Activated CD4-positive, alpha-beta memory T cell treated with anti-CD3 and anti-CD28 coated beads for 36 hours (primary cell): ENCODE data around the gene COA7. TPM values are rescaled to one million over a fixed set of nuclear protein-coding genes. Genes with fewer than 3 reads are reported as not detected.
A peak's percentile ranks its signal among the peaks of the same experiment; 100 is the strongest.

Experiments
- CTCF ChIA-PET: fragments of 350-600 bp; sonication (Branson Sonifier 250); formaldehyde crosslinking; loops from one replicate; lab custom pipeline; 2021; ENCODE audit warnings: antibody characterized with exemption, inconsistent platforms; lab: Charles Lee
- POLR2A ChIA-PET: fragments of 350-600 bp; sonication (Branson Sonifier 250); formaldehyde crosslinking; loops from one replicate; lab custom pipeline; 2021; ENCODE audit warnings: antibody characterized with exemption; lab: Charles Lee
- DNase-seq: peaks from one replicate; pipeline ENCODE4 v3.0.0-alpha.2; 2020
- H3K27ac Mint-ChIP-seq: one replicate; pipeline ENCODE4 v1.8.0; 2021; ENCODE audit warnings: mixed read lengths
- H3K27me3 Mint-ChIP-seq: one replicate; pipeline ENCODE4 v1.8.0; 2021; ENCODE audit warnings: mixed read lengths
- H3K36me3 Mint-ChIP-seq: one replicate; pipeline ENCODE4 v1.8.0; 2021; ENCODE audit warnings: mixed read lengths
- H3K4me1 Mint-ChIP-seq: one replicate; pipeline ENCODE4 v1.8.0; 2021; ENCODE audit warnings: low read depth, mixed read lengths
- H3K4me3 Mint-ChIP-seq: one replicate; pipeline ENCODE4 v1.8.0; 2021; ENCODE audit warnings: mild to moderate bottlenecking, mixed read lengths
- H3K9me3 Mint-ChIP-seq: one replicate; pipeline ENCODE4 v1.8.0; 2021; ENCODE audit warnings: mixed read lengths
- intact Hi-C: fragments of 100-400 bp; cut with micrococcal nuclease; formaldehyde crosslinking; loops from one replicate; pipeline ENCODE4 v1.15.1; 2023
- total RNA-seq, 2 experiments: library from RNA; stranded (reverse); gene quantifications; one replicate each; pipeline ENCODE4 v1.2.3, GENCODE V29; 2021

Gene COA7
- total RNA-seq, 2 experiments from 2014 or later = 17.9 to 18.7 TPM

DNA sequence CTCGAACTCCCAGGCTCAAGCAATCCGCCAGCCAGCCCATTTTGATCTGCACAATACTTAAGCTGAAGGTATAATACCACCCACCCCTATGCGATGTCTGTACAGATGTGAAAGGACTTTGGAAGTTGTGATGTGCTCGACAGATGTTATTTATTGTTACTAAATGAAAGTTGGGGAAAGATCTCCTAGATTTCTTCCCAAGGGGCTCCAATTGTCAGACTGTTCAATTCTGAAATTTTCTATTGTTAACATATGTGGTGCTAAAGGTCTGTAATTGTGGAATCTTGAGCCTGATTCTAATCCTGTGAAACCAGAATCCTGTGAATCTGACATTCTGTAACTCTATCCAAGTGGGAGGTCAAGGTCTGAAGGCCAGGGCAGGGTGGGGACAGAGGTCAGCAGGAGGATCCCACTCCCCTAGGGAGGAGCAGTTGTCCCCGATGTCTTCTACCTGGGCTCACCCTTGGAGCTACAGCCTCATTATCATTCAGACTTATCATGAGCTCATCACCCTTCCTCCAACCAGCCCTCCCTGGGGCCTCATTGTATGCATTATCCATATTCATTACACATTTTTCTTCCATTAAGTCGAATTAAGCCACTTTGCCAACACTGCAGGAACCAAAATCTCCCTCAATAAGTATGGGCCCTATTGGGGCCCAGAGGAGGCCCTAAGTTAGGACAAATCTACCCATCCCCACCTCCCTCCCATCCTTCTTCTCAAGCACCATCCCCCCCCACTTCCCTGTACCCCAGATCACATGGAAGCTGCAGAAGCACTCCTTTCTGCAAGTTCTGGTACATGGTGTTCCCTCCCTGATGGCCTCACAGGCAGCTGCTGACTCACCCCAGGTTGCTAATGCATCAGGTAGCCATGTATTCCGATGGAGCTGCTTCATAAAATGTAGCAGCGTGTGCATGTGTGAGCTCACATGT lies 32.9 kb downstream of the COA7 start:
- no peaks in the 10 kb centered on the region for H3K9me3 Mint-ChIP-seq
- no peak for DNase-seq
- H3K4me3 Mint-ChIP-seq = no peak overlapping the region
- no peak overlapping the region for H3K27ac Mint-ChIP-seq
- ChIA-PET CTCF (interaction anchor here (0.6 to 1.7 kb wide), 4 partner anchors 162 to 262 kb away, joined by 3 to 6 read pairs (median 4); partner anchors contain the start of genes ORC1 and PRPF38A), POLR2A (no interaction called here)
- intact Hi-C loops = no loop called here
- H3K27me3 Mint-ChIP-seq = no peaks in the 10 kb centered on the region
- H3K4me1 Mint-ChIP-seq = peaks cover 4% of the 10 kb centered on the region
- H3K36me3 Mint-ChIP-seq = peaks cover 4% of the 10 kb centered on the region

- Mint-ChIP-seq H3K36me3 (peaks cover 4% of the 10 kb centered on the region), H3K9me3 (no peaks in the 10 kb centered on the region), H3K4me1 (peaks cover 17% of the 10 kb centered on the region), H3K4me3 (no peak overlapping the region), H3K27ac (no peak overlapping the region), H3K27me3 (no peaks in the 10 kb centered on the region)
- ChIA-PET POLR2A (no interaction called here), CTCF (no interaction called here)
- intact Hi-C loops = no loop called here
- no peak for DNase-seq
These were observed 34.4 kb downstream of the COA7 start for GRCh38 chr1:52663716-52664115.

DNA sequence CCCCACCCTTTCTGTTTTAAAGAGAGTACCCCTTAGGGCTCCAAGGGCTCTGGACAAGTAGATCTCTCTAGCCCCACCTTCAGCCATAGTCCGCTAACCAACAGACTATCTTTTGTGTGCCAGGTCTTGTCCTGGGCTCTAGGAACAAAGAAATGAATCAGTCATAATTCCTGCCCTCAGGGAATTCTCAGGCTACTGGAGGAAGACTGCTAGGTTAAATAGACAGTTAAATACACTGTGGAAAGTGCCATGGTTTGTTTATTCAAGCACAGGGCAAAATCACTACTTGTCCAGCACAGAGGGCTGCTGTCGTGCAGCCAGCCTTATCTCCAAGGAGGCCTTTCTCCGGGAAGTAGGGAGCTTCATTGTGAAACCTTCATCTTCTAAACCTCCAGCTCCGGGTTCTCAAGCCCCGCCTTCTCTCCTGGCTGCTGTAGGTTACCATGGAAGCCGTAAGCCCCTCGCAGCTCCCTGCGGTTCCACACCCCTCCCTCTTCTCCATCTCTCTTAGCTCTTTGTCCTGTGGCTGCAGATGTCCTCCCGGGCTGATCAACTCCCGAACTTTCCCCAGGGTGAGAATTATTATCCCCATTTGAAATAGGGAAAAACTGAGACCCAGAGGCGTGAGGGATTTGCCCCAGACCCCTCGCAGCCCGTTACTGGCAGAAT lies 35.4 kb downstream of the COA7 start:
- Mint-ChIP-seq H3K27ac (no peak overlapping the region), H3K9me3 (no peaks in the 10 kb centered on the region), H3K4me3 (no peak overlapping the region), H3K36me3 (peaks cover 3% of the 10 kb centered on the region), H3K4me1 (peaks cover 22% of the 10 kb centered on the region), H3K27me3 (no peaks in the 10 kb centered on the region)
- no peak for DNase-seq
- intact Hi-C loops = no loop called here
- POLR2A ChIA-PET = no interaction called here
- CTCF ChIA-PET = no interaction called here

DNA sequence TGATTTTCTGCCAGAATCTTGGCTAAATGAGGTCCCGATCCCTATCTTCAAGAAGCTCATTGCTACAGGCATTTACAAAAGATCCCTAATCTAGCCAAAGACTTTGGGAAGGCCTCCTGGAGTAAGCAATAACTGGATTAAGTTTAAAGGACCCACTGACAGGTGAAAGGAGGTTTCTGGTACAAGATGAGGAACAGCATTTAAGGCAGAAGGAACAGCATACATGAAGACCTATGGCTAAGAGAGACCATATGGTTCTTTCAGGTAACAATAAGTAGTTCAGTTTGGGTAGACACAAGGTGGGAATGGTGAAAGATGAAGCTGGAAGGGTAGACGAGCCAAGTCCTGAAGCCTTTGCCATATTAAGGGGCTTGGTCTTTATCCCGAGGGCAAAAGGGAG lies 37.3 kb downstream of the COA7 start:
- POLR2A ChIA-PET = no interaction called here
- intact Hi-C loops = no loop called here
- CTCF ChIA-PET = no interaction called here
- no peaks in the 10 kb centered on the region for H3K27me3 Mint-ChIP-seq
- no peak overlapping the region for H3K4me3 Mint-ChIP-seq
- H3K36me3 Mint-ChIP-seq = peaks cover 3% of the 10 kb centered on the region
- H3K9me3 Mint-ChIP-seq = no peaks in the 10 kb centered on the region
- H3K27ac Mint-ChIP-seq = no peak overlapping the region
- DNase-seq = no peak
- H3K4me1 Mint-ChIP-seq = peaks cover 20% of the 10 kb centered on the region

- intact Hi-C loops = loop anchor here (1.0 to 5.0 kb wide), 4 partner anchors 23 to 255 kb away; partner anchors contain the start of genes GPX7, ORC1, PRPF38A and TUT4
- ChIA-PET CTCF (interaction anchor here (1.9 kb wide), 1 partner anchor 26 kb away, joined by 7 read pairs; no protein-coding TSS in a partner anchor), POLR2A (interaction anchor here (0.9 to 2.5 kb wide), 4 partner anchors 24 to 256 kb away, joined by 3 to 7 read pairs (median 4); partner anchors contain the start of genes ORC1, PRPF38A, SHISAL2A and TUT4)
These were observed 38.1 kb downstream of the COA7 start for GRCh38 chr1:52659851-52660596.

DNA sequence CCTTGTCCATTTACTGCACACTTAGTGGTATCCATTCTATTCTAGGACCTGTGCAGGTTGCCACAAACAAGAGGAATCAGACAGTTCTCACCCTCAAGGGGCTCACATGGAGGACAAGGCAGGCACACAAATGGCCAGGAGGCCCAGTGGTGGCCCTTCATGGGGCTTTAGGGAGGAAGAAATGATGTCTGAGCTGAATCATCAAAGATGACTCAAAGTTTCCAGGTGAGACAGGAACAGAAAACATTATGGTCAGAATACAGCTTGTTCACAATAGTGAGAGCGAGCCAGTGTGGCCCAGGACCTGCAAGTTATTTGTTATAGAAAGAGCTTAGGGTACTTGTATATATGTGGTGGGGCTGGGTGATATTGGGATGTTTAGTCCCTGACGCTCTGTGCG lies 38.8 kb downstream of the COA7 start:
- Mint-ChIP-seq H3K27me3 (no peaks in the 10 kb centered on the region), H3K27ac (peak overlapping the region; percentile 85), H3K4me1 (peaks cover 21% of the 10 kb centered on the region), H3K4me3 (peak overlapping the region; percentile 46), H3K9me3 (no peaks in the 10 kb centered on the region), H3K36me3 (peaks cover 5% of the 10 kb centered on the region)
- CTCF ChIA-PET = interaction anchor here (1.9 kb wide), 1 partner anchor 27 kb away, joined by 7 read pairs; no protein-coding TSS in a partner anchor
- intact Hi-C loops = loop anchor here (1.0 to 5.0 kb wide), 4 partner anchors 22 to 255 kb away; partner anchors contain the start of genes GPX7, ORC1, PRPF38A and TUT4
- POLR2A ChIA-PET = interaction anchor here (0.9 to 2.5 kb wide), 4 partner anchors 23 to 255 kb away, joined by 3 to 7 read pairs (median 4); partner anchors contain the start of genes ORC1, PRPF38A, SHISAL2A and TUT4
- DNase-seq = peak; percentile 66

More at GRCh38 chr1:52659851-52660596, 38.1 kb downstream of the COA7 start:
- peaks cover 5% of the 10 kb centered on the region for H3K36me3 Mint-ChIP-seq
- no peaks in the 10 kb centered on the region for H3K27me3 Mint-ChIP-seq
- no peaks in the 10 kb centered on the region for H3K9me3 Mint-ChIP-seq
- DNase-seq = no peak
- H3K4me3 Mint-ChIP-seq = no peak overlapping the region
- peaks cover 21% of the 10 kb centered on the region for H3K4me1 Mint-ChIP-seq
- H3K27ac Mint-ChIP-seq = peak overlapping the region; percentile 85

DNA sequence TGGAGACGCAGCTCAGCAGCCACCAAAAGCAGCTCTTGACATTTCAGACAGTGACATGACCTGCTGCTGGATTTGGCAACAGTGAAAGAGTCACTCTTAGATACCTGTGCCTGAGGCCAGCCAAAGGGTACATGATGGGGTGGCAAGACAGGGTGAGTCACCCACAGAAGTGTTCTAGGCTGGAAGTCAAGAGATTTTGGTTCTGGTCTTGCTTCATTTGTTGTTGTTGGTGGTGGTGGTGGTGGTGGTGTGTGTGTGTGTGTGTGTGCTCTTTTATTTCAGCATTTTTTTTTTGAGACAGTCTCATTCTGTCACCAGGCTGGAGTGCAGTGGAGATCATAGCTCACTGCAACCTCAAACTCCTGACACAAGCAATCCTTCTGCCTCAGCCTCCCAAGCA lies 39.4 kb downstream of the COA7 start:
- intact Hi-C loops = loop anchor here (1.0 to 5.0 kb wide), 4 partner anchors 21 to 254 kb away; partner anchors contain the start of genes GPX7, ORC1, PRPF38A and TUT4
- Mint-ChIP-seq H3K27ac (peak overlapping the region; percentile 85), H3K4me1 (peaks cover 21% of the 10 kb centered on the region), H3K9me3 (no peaks in the 10 kb centered on the region), H3K27me3 (no peaks in the 10 kb centered on the region), H3K4me3 (no peak overlapping the region), H3K36me3 (peaks cover 5% of the 10 kb centered on the region)
- ChIA-PET CTCF (interaction anchor here (1.0 to 1.9 kb wide), 2 partner anchors 27 to 105 kb away, joined by 3 to 7 read pairs; partner anchors contain the start of gene TUT4), POLR2A (interaction anchor here (0.6 to 2.5 kb wide), 4 partner anchors 23 to 255 kb away, joined by 3 to 7 read pairs (median 3); partner anchors contain the start of genes ORC1, PRPF38A and TUT4)
- DNase-seq = peak; percentile 64

DNA sequence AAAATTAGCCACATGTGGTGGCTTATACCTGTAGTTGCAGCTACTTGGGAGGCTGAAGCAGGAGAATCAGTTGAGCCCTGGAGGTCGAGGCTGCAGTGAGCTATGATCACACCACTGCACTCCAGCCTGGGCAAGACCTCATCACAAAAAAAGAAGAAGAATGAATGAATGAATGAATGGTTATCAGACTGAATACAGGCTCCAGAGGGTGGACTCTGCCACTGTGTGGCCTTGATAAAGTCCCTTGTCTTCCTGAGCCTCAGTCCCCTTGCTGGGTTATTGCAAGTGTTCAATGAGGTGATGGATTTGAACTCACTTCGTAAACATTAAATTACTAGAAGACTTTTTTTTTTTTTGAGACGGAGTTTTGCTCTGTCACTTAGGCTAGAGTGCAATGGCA lies 40.4 kb downstream of the COA7 start:
- DNase-seq = no peak
- intact Hi-C loops = loop anchor here (2.0 to 5.0 kb wide), 2 partner anchors 55 to 253 kb away; partner anchors contain the start of genes GPX7, ORC1 and PRPF38A
- POLR2A ChIA-PET = no interaction called here
- H3K27ac Mint-ChIP-seq = no peak overlapping the region
- H3K4me1 Mint-ChIP-seq = peaks cover 23% of the 10 kb centered on the region
- H3K4me3 Mint-ChIP-seq = no peak overlapping the region
- H3K9me3 Mint-ChIP-seq = no peaks in the 10 kb centered on the region
- H3K36me3 Mint-ChIP-seq = peaks cover 8% of the 10 kb centered on the region
- CTCF ChIA-PET = no interaction called here
- no peaks in the 10 kb centered on the region for H3K27me3 Mint-ChIP-seq

GRCh38 chr1:52654063-52654462 lies 44.1 kb downstream of the COA7 start:
- no peak overlapping the region for H3K27ac Mint-ChIP-seq
- POLR2A ChIA-PET = no interaction called here
- intact Hi-C loops = no loop called here
- H3K4me3 Mint-ChIP-seq = no peak overlapping the region
- peaks cover 16% of the 10 kb centered on the region for H3K4me1 Mint-ChIP-seq
- CTCF ChIA-PET = no interaction called here
- peaks cover 6% of the 10 kb centered on the region for H3K36me3 Mint-ChIP-seq
- H3K27me3 Mint-ChIP-seq = no peaks in the 10 kb centered on the region
- no peaks in the 10 kb centered on the region for H3K9me3 Mint-ChIP-seq
- DNase-seq = no peak

GRCh38 chr1:52653207-52653849 lies 44.8 kb downstream of the COA7 start:
- H3K4me3 Mint-ChIP-seq = no peak overlapping the region
- H3K36me3 Mint-ChIP-seq = peaks cover 8% of the 10 kb centered on the region
- ChIA-PET POLR2A (no interaction called here), CTCF (no interaction called here)
- DNase-seq = no peak
- peaks cover 9% of the 10 kb centered on the region for H3K4me1 Mint-ChIP-seq
- no peaks in the 10 kb centered on the region for H3K9me3 Mint-ChIP-seq
- no peaks in the 10 kb centered on the region for H3K27me3 Mint-ChIP-seq
- no peak overlapping the region for H3K27ac Mint-ChIP-seq
- intact Hi-C loops = no loop called here

GRCh38 chr1:52651904-52652303 lies 46.2 kb downstream of the COA7 start:
- Mint-ChIP-seq H3K4me3 (no peak overlapping the region), H3K9me3 (no peaks in the 10 kb centered on the region), H3K27me3 (no peaks in the 10 kb centered on the region), H3K4me1 (peaks cover 8% of the 10 kb centered on the region), H3K27ac (no peak overlapping the region), H3K36me3 (peaks cover 8% of the 10 kb centered on the region)
- intact Hi-C loops = no loop called here
- DNase-seq = no peak
- ChIA-PET CTCF (no interaction called here), POLR2A (no interaction called here)
